GM19193 (cell line): Measurements from ENCODE around the gene RNF167.

Experiments used
- POLR2A ChIP-seq: IDR thresholded peaks from 4 replicates; pipeline ENCODE4 v1.6.1; 2011; ENCODE audit not compliant: insufficient read depth, insufficient read length; ENCODE audit errors: extremely low read depth

The RNF167 gene

DNA sequence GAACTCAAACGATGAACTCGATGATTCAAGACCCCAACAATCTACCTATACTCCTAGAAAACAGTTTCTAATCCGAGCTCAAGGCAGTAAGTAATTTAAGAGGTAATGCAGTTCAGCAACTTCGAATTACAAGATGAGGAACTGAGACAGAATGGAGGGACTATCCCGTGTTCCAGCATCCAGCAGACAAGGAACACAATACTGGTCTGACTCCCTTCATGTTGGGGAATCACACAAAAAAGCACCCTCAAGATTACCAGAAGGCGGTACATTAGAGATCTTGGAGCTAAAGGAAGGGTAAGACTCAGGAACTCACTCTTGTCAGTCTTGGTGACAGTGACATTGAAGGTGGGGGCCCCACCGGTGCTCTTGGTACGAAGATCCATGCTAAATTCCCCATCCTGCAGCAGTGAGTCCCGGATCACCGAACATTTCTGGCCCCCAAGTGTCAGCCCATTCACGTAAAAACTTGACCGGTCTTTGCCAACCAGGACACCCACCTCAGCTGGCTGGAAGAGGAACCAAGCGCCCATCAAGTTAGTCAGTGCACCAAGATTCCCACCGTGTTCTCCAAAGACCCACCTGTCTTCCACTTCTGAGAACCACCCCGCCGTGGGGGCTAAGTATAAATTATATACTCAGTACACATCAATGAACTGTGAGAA lies 6.4 kb downstream of the RNF167 start:
- no peak for TF ChIP-seq POLR2A

- TF ChIP-seq POLR2A = no peak
Measured at GRCh38 chr17:4947010-4947410, 6.9 kb downstream of the RNF167 start.

GRCh38 chr17:4947411-4948165 lies 7.5 kb downstream of the RNF167 start:
- TF ChIP-seq POLR2A = no peak

DNA sequence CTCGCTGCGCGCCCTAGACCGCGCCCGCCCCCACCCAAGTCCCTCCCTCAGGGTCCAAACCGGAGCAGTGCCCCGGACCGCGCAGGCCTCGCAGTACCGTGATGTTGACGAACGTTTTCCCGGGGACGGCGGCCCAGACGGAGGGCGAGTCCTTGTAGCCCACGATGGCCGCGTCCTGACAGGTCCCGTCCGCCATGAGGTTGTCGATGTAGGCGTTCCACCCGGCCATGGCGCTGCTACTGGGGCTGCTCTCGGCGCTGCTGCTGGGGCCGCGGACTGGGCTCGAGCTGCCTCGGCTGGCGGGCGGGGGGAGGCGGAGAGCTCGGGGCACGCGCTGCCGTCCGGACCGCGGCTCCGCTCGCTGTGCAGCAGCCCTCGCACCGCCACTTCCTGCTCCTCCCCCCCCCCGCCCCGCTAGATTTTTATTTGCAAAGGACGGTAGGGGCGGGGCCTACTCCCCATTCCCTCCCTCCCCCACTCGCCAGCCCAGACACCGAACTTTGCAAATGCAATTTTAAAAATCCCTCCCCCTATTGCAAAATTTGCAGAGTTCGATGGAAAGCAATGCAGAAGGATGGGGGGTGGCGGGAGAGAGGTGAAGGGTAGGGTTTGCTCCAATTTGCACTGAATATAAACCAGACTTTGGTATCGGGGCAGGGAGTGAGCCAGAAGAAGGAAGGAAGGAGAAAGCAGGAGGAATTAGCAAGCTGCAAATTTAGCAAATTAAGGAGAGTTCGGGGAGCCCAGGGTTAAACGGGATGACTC lies 8.3 kb downstream of the RNF167 start, which contains the start of gene PFN1:
TSS of gene PFN1 (minus strand) at position 365 of the 765 bp plus-strand sequence. CDS start at position 229, 136 bp downstream.
- peak; percentile 98 for TF ChIP-seq POLR2A

GRCh38 chr17:4948931-4949320 lies 8.9 kb downstream of the RNF167 start:
- no peak for TF ChIP-seq POLR2A

- peak; percentile 53 for TF ChIP-seq POLR2A
Measured at GRCh38 chr17:4949321-4950074, 9.4 kb downstream of the RNF167 start.

GRCh38 chr17:4950075-4950745 lies 10.1 kb downstream of the RNF167 start:
- TF ChIP-seq POLR2A = peak; percentile 27

- TF ChIP-seq POLR2A = no peak
Measured at GRCh38 chr17:4950746-4951204, 10.7 kb downstream of the RNF167 start, which contains the start of gene ENO3. Gene ENO3 (plus strand): TSS chr17:4951119. CDS start chr17:4951830, 711 bp downstream.

DNA sequence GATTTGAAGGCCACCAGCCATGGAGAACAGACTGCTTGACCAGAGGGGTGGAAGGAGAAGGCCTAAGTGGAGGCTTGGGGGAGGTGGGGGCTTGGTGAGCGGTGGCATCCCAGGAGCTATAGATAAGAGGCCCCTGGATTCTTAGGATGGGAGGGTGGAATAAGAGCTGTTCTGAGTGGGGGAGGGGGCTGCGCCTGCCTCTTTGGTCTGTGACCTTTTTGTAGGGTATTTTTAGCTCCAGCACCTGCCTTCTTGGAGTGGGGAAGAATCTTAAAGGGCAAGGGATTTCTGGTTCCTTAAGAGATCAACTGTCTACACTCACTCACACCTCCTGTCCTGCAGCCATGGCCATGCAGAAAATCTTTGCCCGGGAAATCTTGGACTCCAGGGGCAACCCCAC lies 11.4 kb downstream of the RNF167 start:
- TF ChIP-seq POLR2A = no peak

DNA sequence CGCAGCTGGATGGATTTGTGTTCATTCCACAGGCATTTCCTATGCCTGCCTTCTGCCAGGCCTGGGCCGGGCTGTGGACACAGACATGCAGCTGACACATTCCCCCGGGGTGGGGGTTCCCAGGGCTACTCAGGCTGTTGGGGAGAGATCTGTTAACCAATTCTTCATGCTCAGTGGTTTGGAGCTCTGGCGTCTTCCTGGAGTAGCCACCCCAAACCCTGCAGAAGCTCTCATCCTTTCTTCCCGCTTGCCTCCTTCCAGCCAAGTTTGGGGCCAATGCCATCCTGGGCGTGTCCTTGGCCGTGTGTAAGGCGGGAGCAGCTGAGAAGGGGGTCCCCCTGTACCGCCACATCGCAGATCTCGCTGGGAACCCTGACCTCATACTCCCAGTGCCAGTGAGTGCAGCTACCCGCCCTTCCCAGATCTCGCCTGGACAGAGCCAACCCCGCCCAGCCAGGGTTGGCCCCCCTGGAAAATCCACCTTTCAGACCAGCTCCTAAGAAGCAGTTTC lies 13.4 kb downstream of the RNF167 start:
- TF ChIP-seq POLR2A = no peak

DNA sequence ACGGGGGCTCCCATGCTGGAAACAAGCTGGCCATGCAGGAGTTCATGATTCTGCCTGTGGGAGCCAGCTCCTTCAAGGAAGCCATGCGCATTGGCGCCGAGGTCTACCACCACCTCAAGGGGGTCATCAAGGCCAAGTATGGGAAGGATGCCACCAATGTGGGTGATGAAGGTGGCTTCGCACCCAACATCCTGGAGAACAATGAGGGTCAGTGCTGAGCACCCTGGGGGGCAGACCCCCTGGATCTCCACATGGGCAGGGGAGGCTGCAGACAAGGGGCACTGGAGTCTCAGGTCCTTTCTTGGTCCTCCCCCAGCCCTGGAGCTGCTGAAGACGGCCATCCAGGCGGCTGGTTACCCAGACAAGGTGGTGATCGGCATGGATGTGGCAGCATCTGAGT lies 15.0 kb downstream of the RNF167 start:
- TF ChIP-seq POLR2A = no peak

DNA sequence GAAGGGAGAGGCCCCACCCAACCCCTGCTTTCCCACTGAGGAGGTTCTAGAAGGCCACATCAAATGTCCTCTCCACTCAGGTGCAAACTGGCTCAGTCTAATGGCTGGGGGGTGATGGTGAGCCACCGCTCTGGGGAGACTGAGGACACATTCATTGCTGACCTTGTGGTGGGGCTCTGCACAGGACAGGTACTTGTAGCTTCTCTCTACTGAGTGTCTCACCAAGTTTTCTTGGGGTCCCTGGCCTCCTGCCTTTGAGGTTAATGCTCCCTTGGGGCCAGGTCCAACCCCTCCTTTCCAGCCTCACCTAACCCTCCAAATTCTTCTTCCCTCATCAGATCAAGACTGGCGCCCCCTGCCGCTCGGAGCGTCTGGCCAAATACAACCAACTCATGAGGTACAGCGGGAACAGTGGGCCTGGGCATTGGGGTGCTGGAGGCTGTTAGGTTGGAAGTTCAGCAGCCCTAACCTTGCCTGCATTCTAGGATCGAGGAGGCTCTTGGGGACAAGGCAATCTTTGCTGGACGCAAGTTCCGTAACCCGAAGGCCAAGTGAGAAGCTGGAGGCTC lies 16.5 kb downstream of the RNF167 start:
- TF ChIP-seq POLR2A = no peak

- TF ChIP-seq POLR2A = no peak
Measured at GRCh38 chr17:4958102-4958501, 18.0 kb downstream of the RNF167 start.
